GM23338 (cell line): Measurements from ENCODE around the gene OR5D14. TPM values are rescaled to one million over a fixed set of nuclear protein-coding genes. Genes with fewer than 3 reads are reported as not detected.

ENCODE experiments used
- ATAC-seq: fragments of 200-7000 bp; cut with Tn5 transposase; 3 replicates; pipeline ENCODE4 v1.9.1; 2020
- DNase-seq: peaks from one replicate; pipeline ENCODE4 v3.0.0-alpha.2; 2015; ENCODE audit warnings: low spot score
- H2AFZ ChIP-seq: fragments of 200-600 bp; sonication (generic); 2 replicates; pipeline ENCODE4 v1.8.0; 2016; ENCODE audit warnings: antibody characterized with exemption, mild to moderate bottlenecking, moderate library complexity
- H3F3A ChIP-seq: fragments of 200-600 bp; sonication (generic); replicated peaks from 2 replicates; pipeline ENCODE4 v1.8.0; 2017; ENCODE audit warnings: antibody characterized with exemption, mixed run types, low read depth
- H3K27ac ChIP-seq: fragments of 200-600 bp; sonication (generic); 2 replicates; pipeline ENCODE4 v1.6.1; 2016; ENCODE audit warnings: low read depth
- H3K27me3 ChIP-seq: fragments of 200-600 bp; sonication (generic); 2 replicates; pipeline ENCODE4 v1.8.0; 2016; ENCODE audit warnings: mild to moderate bottlenecking, mixed run types, moderate library complexity; ENCODE audit not compliant: insufficient read depth
- H3K36me3 ChIP-seq: fragments of 200-600 bp; sonication (generic); 2 replicates; pipeline ENCODE4 v1.8.0; 2016; ENCODE audit warnings: mild to moderate bottlenecking; ENCODE audit not compliant: insufficient read depth
- H3K4me1 ChIP-seq: fragments of 200-600 bp; sonication (generic); 2 replicates; pipeline ENCODE4 v1.8.0; 2016; ENCODE audit warnings: mild to moderate bottlenecking, moderate library complexity; ENCODE audit not compliant: insufficient read depth
- H3K4me2 ChIP-seq: fragments of 200-600 bp; sonication (generic); 2 replicates; pipeline ENCODE4 v1.7.1; 2017; ENCODE audit warnings: mixed run types
- H3K4me3 ChIP-seq: fragments of 200-600 bp; sonication (generic); 2 replicates; pipeline ENCODE4 v1.6.1; 2016; ENCODE audit warnings: mixed run types
- H3K79me2 ChIP-seq: fragments of 200-600 bp; sonication (generic); replicated peaks from 2 replicates; pipeline ENCODE4 v1.8.0; 2017; ENCODE audit warnings: mild to moderate bottlenecking; ENCODE audit not compliant: insufficient read depth
- H3K9me2 ChIP-seq: fragments of 200-600 bp; sonication (generic); 2 replicates; pipeline ENCODE4 v1.8.0; 2017; ENCODE audit not compliant: insufficient read depth
- H4K20me1 ChIP-seq: fragments of 200-600 bp; sonication (generic); replicated peaks from 2 replicates; pipeline ENCODE4 v1.8.0; 2017; ENCODE audit warnings: mild to moderate bottlenecking; ENCODE audit not compliant: insufficient read depth
- H3K27ac Mint-ChIP-seq: 2 replicates; pipeline ENCODE4 v1.8.0; 2020; ENCODE audit warnings: inconsistent platforms, mild to moderate bottlenecking, moderate library complexity, mixed read lengths
- H3K27me3 Mint-ChIP-seq: 3 replicates; pipeline ENCODE4 v1.8.0; 2022; ENCODE audit warnings: low read depth, mild to moderate bottlenecking, moderate library complexity, mixed read lengths, inconsistent platforms; ENCODE audit not compliant: insufficient read depth, poor library complexity
- H3K36me3 Mint-ChIP-seq: 3 replicates; pipeline ENCODE4 v1.8.0; 2021; ENCODE audit warnings: low read depth, mild to moderate bottlenecking, inconsistent platforms, moderate library complexity, mixed read lengths
- H3K4me1 Mint-ChIP-seq: 3 replicates; pipeline ENCODE4 v1.8.0; 2020; ENCODE audit warnings: mild to moderate bottlenecking, inconsistent platforms, mixed read lengths
- H3K4me3 Mint-ChIP-seq: 3 replicates; pipeline ENCODE4 v1.8.0; 2021; ENCODE audit warnings: moderate library complexity, mild to moderate bottlenecking, inconsistent platforms, mixed read lengths
- H3K9me3 Mint-ChIP-seq: 3 replicates; pipeline ENCODE4 v1.8.0; 2020; ENCODE audit warnings: moderate library complexity, mild to moderate bottlenecking, inconsistent platforms, mixed read lengths
- CREB1 ChIP-seq: fragments of 250-450 bp; sonication (Bioruptor Pico); IDR thresholded peaks from 2 replicates; pipeline ENCODE4 v1.5.0; 2020; ENCODE audit warnings: low read depth, mild to moderate bottlenecking, moderate library complexity
- CTCF ChIP-seq, 2 experiments: fragments of 200-600 bp in 1 of 2; sonication (generic) in 1 of 2; conservative IDR thresholded peaks; 2 replicates each; pipeline versions ENCODE4 v1.5.1 to v1.6.1; 2016 to 2017; ENCODE audit warnings: antibody characterized with exemption in 2 of 2, low read depth in 2 of 2, mild to moderate bottlenecking in 2 of 2, moderate library complexity in 1 of 2
- EZH2 ChIP-seq: fragments of 200-600 bp; sonication (generic); IDR thresholded peaks from one replicate; pipeline ENCODE4 v1.8.0; 2017; ENCODE audit warnings: antibody characterized with exemption, mild to moderate bottlenecking, low read depth; ENCODE audit not compliant: unreplicated experiment
- EZH2phosphoT487 ChIP-seq: fragments of 200-600 bp; sonication (generic); IDR thresholded peaks from one replicate; pipeline ENCODE4 v1.8.1; 2018; ENCODE audit warnings: antibody characterized with exemption; ENCODE audit not compliant: unreplicated experiment
- JUNB ChIP-seq: IDR thresholded peaks from one replicate; pipeline ENCODE4 v1.6.1; 2016; ENCODE audit warnings: antibody characterized with exemption; ENCODE audit not compliant: unreplicated experiment
- NANOG ChIP-seq: IDR thresholded peaks from 2 replicates; pipeline ENCODE4 v1.6.1; 2016; ENCODE audit warnings: antibody characterized with exemption, borderline replicate concordance
- POLR2AphosphoS5 ChIP-seq: IDR thresholded peaks from 2 replicates; pipeline ENCODE4 v1.6.1; 2016; ENCODE audit warnings: antibody characterized with exemption, low read depth
- REST ChIP-seq: IDR thresholded peaks from one replicate; pipeline ENCODE4 v1.6.1; 2018; ENCODE audit warnings: antibody characterized with exemption; ENCODE audit not compliant: unreplicated experiment
- STAT1 ChIP-seq: IDR thresholded peaks from one replicate; pipeline ENCODE4 v1.6.1; 2016; ENCODE audit warnings: antibody characterized with exemption; ENCODE audit not compliant: unreplicated experiment
- ZNF114 ChIP-seq: fragments of 250-450 bp; sonication (Bioruptor Pico); IDR thresholded peaks from 2 replicates; pipeline ENCODE4 v1.5.0; 2020; ENCODE audit warnings: mild to moderate bottlenecking, moderate library complexity
- ZNF331 ChIP-seq: fragments of 250-450 bp; sonication (Bioruptor Pico); IDR thresholded peaks from 2 replicates; pipeline ENCODE4 v1.5.0; 2020; ENCODE audit warnings: low read depth, mild to moderate bottlenecking, moderate library complexity
- polyA plus RNA-seq: library from polyadenylated mRNA; unstranded; fragments of >200 nt; fragmentation: Nextera tagmentation; extraction: Ambion mirVana; gene quantifications from 2 replicates; pipeline ENCODE4 v1.2.1, GENCODE V29; 2016
- total RNA-seq: library from RNA; depleted of rRNA; stranded (reverse); fragments of >200 nt; shearing (Covaris generic); gene quantifications from 2 replicates; pipeline ENCODE4 v1.2.3, GENCODE V29; 2014
- TF ChIP-seq, protein P1 (sequence below): IDR thresholded peaks from 2 replicates; pipeline ENCODE4 v1.6.1; 2016; ENCODE audit warnings: antibody characterized with exemption
- TF ChIP-seq, protein P2 (sequence below): fragments of 250-450 bp; sonication (Bioruptor Pico); IDR thresholded peaks from 2 replicates; pipeline ENCODE4 v1.5.0; 2020; ENCODE audit warnings: mild to moderate bottlenecking, moderate library complexity

The OR5D14 gene
- total and polyA plus RNA-seq, 2 experiments from 2014 or later: not detected

GRCh38 chr11:55811067-55811466, 15.7 kb downstream of the OR5D14 start, which contains the start of gene OR5L1:
Gene OR5L1 (plus strand): TSS chr11:55811367. CDS start chr11:55811467, 100 bp downstream.
- H2AFZ ChIP-seq: no peak within 1 kb of the TSS
- Mint-ChIP-seq H3K27me3 (no peaks in the 10 kb centered on the region), H3K27ac (no peak within 1 kb of the TSS), H3K9me3 (peaks cover 89% of the 10 kb centered on the region), H3K4me1 (no peaks in the 10 kb centered on the region), H3K36me3 (peaks cover 31% of the 10 kb centered on the region; the same call in 2 of the 3 replicates), H3K4me3 (no peak within 1 kb of the TSS)
- no peaks in the 10 kb centered on the region; the same call in 1 of the 2 replicates for H3K36me3 ChIP-seq
- ATAC-seq (no peak), DNase-seq (no peak)
- no peak for TF ChIP-seq ZNF114
- TF ChIP-seq NANOG: no peak
- TF ChIP-seq, protein P1, sequence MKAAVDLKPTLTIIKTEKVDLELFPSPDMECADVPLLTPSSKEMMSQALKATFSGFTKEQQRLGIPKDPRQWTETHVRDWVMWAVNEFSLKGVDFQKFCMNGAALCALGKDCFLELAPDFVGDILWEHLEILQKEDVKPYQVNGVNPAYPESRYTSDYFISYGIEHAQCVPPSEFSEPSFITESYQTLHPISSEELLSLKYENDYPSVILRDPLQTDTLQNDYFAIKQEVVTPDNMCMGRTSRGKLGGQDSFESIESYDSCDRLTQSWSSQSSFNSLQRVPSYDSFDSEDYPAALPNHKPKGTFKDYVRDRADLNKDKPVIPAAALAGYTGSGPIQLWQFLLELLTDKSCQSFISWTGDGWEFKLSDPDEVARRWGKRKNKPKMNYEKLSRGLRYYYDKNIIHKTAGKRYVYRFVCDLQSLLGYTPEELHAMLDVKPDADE: no peak
- TF ChIP-seq EZH2phosphoT487: no peak
- no peak for TF ChIP-seq STAT1
- no peak for TF ChIP-seq CREB1
- TF ChIP-seq, protein P2, sequence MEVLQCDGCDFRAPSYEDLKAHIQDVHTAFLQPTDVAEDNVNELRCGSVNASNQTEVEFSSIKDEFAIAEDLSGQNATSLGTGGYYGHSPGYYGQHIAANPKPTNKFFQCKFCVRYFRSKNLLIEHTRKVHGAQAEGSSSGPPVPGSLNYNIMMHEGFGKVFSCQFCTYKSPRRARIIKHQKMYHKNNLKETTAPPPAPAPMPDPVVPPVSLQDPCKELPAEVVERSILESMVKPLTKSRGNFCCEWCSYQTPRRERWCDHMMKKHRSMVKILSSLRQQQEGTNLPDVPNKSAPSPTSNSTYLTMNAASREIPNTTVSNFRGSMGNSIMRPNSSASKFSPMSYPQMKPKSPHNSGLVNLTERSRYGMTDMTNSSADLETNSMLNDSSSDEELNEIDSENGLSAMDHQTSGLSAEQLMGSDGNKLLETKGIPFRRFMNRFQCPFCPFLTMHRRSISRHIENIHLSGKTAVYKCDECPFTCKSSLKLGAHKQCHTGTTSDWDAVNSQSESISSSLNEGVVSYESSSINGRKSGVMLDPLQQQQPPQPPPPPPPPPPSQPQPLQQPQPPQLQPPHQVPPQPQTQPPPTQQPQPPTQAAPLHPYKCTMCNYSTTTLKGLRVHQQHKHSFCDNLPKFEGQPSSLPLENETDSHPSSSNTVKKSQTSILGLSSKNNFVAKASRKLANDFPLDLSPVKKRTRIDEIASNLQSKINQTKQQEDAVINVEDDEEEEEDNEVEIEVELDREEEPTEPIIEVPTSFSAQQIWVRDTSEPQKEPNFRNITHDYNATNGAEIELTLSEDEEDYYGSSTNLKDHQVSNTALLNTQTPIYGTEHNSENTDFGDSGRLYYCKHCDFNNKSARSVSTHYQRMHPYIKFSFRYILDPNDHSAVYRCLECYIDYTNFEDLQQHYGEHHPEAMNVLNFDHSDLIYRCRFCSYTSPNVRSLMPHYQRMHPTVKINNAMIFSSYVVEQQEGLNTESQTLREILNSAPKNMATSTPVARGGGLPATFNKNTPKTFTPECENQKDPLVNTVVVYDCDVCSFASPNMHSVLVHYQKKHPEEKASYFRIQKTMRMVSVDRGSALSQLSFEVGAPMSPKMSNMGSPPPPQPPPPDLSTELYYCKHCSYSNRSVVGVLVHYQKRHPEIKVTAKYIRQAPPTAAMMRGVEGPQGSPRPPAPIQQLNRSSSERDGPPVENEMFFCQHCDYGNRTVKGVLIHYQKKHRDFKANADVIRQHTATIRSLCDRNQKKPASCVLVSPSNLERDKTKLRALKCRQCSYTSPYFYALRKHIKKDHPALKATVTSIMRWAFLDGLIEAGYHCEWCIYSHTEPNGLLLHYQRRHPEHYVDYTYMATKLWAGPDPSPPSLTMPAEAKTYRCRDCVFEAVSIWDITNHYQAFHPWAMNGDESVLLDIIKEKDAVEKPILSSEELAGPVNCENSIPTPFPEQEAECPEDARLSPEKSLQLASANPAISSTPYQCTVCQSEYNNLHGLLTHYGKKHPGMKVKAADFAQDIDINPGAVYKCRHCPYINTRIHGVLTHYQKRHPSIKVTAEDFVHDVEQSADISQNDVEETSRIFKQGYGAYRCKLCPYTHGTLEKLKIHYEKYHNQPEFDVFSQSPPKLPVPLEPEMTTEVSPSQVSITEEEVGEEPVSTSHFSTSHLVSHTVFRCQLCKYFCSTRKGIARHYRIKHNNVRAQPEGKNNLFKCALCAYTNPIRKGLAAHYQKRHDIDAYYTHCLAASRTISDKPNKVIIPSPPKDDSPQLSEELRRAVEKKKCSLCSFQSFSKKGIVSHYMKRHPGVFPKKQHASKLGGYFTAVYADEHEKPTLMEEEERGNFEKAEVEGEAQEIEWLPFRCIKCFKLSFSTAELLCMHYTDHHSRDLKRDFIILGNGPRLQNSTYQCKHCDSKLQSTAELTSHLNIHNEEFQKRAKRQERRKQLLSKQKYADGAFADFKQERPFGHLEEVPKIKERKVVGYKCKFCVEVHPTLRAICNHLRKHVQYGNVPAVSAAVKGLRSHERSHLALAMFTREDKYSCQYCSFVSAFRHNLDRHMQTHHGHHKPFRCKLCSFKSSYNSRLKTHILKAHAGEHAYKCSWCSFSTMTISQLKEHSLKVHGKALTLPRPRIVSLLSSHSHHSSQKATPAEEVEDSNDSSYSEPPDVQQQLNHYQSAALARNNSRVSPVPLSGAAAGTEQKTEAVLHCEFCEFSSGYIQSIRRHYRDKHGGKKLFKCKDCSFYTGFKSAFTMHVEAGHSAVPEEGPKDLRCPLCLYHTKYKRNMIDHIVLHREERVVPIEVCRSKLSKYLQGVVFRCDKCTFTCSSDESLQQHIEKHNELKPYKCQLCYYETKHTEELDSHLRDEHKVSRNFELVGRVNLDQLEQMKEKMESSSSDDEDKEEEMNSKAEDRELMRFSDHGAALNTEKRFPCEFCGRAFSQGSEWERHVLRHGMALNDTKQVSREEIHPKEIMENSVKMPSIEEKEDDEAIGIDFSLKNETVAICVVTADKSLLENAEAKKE (CRISPR knock-in tag): no peak
- TF ChIP-seq EZH2: no peak
- no peak for TF ChIP-seq ZNF331 (CRISPR knock-in tag)
- TF ChIP-seq CTCF (conservative IDR thresholded peaks at IDR 0.05; ENCODE audit: low read depth in 2 of 2): no peak
- no peak for TF ChIP-seq REST
- TF ChIP-seq POLR2AphosphoS5: no peak
- TF ChIP-seq JUNB: no peak
- no peaks in the 10 kb centered on the region for H3K9me2 ChIP-seq
- H3K4me2 ChIP-seq: no peak within 1 kb of the TSS
- H3K4me3 ChIP-seq: no peak within 1 kb of the TSS
- H3F3A ChIP-seq: no peaks in the 10 kb centered on the region
- no peak within 1 kb of the TSS for H3K27ac ChIP-seq
- no peaks in the 10 kb centered on the region for H3K79me2 ChIP-seq
- no peaks in the 10 kb centered on the region for H4K20me1 ChIP-seq
- no peaks in the 10 kb centered on the region for H3K27me3 ChIP-seq
- H3K4me1 ChIP-seq: no peaks in the 10 kb centered on the region
